Measurements from ENCODE around the gene EFCAB6.

GRCh38 chr22:43505896-43506295 lies 306.2 kb downstream of the EFCAB6 start:
- no peak for TF ChIP-seq RAD21 (IDR thresholded peaks at IDR 0.05; ENCODE audit: low read length)
- TF ChIP-seq, protein P1, sequence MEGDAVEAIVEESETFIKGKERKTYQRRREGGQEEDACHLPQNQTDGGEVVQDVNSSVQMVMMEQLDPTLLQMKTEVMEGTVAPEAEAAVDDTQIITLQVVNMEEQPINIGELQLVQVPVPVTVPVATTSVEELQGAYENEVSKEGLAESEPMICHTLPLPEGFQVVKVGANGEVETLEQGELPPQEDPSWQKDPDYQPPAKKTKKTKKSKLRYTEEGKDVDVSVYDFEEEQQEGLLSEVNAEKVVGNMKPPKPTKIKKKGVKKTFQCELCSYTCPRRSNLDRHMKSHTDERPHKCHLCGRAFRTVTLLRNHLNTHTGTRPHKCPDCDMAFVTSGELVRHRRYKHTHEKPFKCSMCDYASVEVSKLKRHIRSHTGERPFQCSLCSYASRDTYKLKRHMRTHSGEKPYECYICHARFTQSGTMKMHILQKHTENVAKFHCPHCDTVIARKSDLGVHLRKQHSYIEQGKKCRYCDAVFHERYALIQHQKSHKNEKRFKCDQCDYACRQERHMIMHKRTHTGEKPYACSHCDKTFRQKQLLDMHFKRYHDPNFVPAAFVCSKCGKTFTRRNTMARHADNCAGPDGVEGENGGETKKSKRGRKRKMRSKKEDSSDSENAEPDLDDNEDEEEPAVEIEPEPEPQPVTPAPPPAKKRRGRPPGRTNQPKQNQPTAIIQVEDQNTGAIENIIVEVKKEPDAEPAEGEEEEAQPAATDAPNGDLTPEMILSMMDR (conservative IDR thresholded peaks at IDR 0.05; ENCODE audit: low read depth, low read length): no peak
- no peak for TF ChIP-seq POLR2A (IDR thresholded peaks at IDR 0.05; ENCODE audit: low read depth, low read length)
- TF ChIP-seq RCOR1 (IDR thresholded peaks at IDR 0.05; ENCODE audit: insufficient replicate concordance, low read length): no peak
- TF ChIP-seq NFE2L2 (IDR thresholded peaks at IDR 0.05; ENCODE audit: low read depth, low read length): no peak
- no peak for TF ChIP-seq CHD1 (IDR thresholded peaks at IDR 0.05; ENCODE audit: low read depth, low read length)
- TF ChIP-seq SMC3 (IDR thresholded peaks at IDR 0.05; ENCODE audit: low read depth, low read length): no peak
- TF ChIP-seq MXI1 (IDR thresholded peaks at IDR 0.05; ENCODE audit: borderline replicate concordance, low read depth, low read length): no peak
